Type B pancreatic cell (in vitro differentiated cells): ENCODE measurements around the gene SYTL2. TPM values are rescaled to one million over a fixed set of nuclear protein-coding genes. Genes with fewer than 3 reads are reported as not detected.

Experiments used
- DNase-seq: peaks from one replicate; pipeline ENCODE4 v3.0.0; 2021; ENCODE audit warnings: mixed read lengths; ENCODE audit not compliant: unreplicated experiment; ENCODE audit errors: extremely low spot score
- H3K27ac Mint-ChIP-seq: 2 replicates; pipeline ENCODE4 v1.8.0; 2021; ENCODE audit warnings: mild to moderate bottlenecking, mixed read lengths
- H3K27me3 Mint-ChIP-seq: 2 replicates; pipeline ENCODE4 v1.8.0; 2021; ENCODE audit warnings: mixed read lengths
- H3K36me3 Mint-ChIP-seq: 2 replicates; pipeline ENCODE4 v1.8.0; 2021; ENCODE audit warnings: mixed read lengths
- H3K4me1 Mint-ChIP-seq: one replicate; pipeline ENCODE4 v1.8.0; 2021; ENCODE audit warnings: mixed read lengths; ENCODE audit not compliant: unreplicated experiment
- H3K4me3 Mint-ChIP-seq: 2 replicates; pipeline ENCODE4 v1.8.0; 2021; ENCODE audit warnings: mild to moderate bottlenecking, mixed read lengths
- H3K9me3 Mint-ChIP-seq: 2 replicates; pipeline ENCODE4 v1.8.0; 2021; ENCODE audit warnings: mixed read lengths
- total RNA-seq: library from RNA; stranded (reverse); gene quantifications from 2 replicates; pipeline ENCODE4 v1.2.1, GENCODE V29; 2021; ENCODE audit warnings: low replicate concordance
- TF ChIP-seq, protein P1 (sequence below): fragments of 200-600 bp; sonication (generic); conservative IDR thresholded peaks from 2 replicates; pipeline ENCODE4 v1.5.0; 2021; ENCODE audit warnings: antibody characterized with exemption, mild to moderate bottlenecking

SYTL2 gene
- total RNA-seq, 1 donor from 2014 or later = 30.6 TPM

DNA sequence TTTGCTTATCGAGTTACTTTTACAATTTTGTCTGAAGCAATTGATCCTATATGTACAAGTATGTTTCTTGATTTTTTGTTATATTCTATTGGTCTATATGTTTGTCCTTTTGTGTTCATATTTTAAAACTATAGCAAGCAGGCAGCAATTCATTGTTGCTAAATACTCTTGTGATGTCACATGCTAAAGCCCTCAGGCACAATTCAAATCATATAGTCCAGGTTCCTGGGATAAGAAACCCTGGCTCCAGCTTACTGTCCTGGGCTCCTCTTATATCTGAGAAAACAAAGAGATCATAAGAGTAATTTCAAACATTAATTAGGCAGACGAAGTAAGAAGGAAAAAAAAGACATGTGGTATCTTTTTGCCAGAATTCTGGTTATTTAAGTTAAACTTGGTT lies 37.6 kb upstream of the SYTL2 start:
- H3K4me1 Mint-ChIP-seq = no peaks in the 10 kb centered on the region
- no peak overlapping the region for H3K27ac Mint-ChIP-seq
- H3K4me3 Mint-ChIP-seq = no peak overlapping the region
- H3K36me3 Mint-ChIP-seq = no peaks in the 10 kb centered on the region
- no peak for DNase-seq
- TF ChIP-seq, protein P1, sequence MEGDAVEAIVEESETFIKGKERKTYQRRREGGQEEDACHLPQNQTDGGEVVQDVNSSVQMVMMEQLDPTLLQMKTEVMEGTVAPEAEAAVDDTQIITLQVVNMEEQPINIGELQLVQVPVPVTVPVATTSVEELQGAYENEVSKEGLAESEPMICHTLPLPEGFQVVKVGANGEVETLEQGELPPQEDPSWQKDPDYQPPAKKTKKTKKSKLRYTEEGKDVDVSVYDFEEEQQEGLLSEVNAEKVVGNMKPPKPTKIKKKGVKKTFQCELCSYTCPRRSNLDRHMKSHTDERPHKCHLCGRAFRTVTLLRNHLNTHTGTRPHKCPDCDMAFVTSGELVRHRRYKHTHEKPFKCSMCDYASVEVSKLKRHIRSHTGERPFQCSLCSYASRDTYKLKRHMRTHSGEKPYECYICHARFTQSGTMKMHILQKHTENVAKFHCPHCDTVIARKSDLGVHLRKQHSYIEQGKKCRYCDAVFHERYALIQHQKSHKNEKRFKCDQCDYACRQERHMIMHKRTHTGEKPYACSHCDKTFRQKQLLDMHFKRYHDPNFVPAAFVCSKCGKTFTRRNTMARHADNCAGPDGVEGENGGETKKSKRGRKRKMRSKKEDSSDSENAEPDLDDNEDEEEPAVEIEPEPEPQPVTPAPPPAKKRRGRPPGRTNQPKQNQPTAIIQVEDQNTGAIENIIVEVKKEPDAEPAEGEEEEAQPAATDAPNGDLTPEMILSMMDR = no peak
- H3K27me3 Mint-ChIP-seq = no peaks in the 10 kb centered on the region
- H3K9me3 Mint-ChIP-seq = peaks cover 7% of the 10 kb centered on the region

DNA sequence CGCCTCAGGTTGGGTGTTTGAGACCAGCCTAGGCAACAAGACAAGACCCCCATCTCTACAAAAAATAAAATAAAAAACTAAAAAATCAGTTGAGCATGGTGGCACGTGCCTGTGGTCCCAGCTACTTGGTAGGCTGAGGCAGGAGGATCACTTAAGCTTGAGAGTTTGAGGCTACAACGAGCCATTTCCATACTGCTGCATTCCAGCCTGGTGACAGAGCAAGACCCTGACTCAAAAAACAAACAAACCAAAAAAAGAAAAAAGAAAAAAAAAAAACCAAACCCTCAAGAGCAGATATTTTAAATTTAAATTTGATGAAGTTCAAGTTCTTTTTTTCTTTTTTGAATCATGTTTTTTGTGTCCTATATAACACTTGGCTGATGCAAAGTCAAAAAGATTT lies 37.1 kb upstream of the SYTL2 start:
- H3K27me3 Mint-ChIP-seq = no peaks in the 10 kb centered on the region
- no peak overlapping the region for H3K27ac Mint-ChIP-seq
- no peak overlapping the region for H3K4me3 Mint-ChIP-seq

DNA sequence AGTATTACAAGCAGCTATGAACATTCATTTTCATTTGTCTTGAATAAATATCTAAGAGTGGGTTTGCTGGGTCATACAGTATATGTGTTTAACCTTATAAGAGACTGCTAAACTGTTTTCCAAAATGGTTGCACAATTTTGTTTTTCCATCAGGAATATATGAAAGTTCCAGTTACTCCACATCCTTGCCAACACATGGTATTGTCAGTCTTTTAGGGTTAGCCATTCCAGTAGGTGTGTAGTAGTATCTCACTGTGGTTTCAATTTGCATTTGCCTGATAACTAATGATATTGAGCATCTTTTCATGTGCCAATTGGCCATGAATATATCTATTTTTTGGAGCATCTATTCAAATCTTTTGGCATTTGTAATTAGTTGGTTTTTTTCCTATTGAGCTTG lies 36.5 kb upstream of the SYTL2 start:
- Mint-ChIP-seq H3K36me3 (no peaks in the 10 kb centered on the region), H3K4me3 (no peak overlapping the region), H3K27me3 (no peaks in the 10 kb centered on the region), H3K27ac (no peak overlapping the region), H3K4me1 (no peaks in the 10 kb centered on the region), H3K9me3 (peaks cover 7% of the 10 kb centered on the region)
- DNase-seq = no peak
- TF ChIP-seq, protein P1 = no peak

More for the DNA sequence above, 37.1 kb upstream of the SYTL2 start:
- Mint-ChIP-seq H3K36me3 (no peaks in the 10 kb centered on the region), H3K4me1 (no peaks in the 10 kb centered on the region), H3K9me3 (peaks cover 7% of the 10 kb centered on the region)
- TF ChIP-seq, protein P1 = no peak
- no peak for DNase-seq

DNA sequence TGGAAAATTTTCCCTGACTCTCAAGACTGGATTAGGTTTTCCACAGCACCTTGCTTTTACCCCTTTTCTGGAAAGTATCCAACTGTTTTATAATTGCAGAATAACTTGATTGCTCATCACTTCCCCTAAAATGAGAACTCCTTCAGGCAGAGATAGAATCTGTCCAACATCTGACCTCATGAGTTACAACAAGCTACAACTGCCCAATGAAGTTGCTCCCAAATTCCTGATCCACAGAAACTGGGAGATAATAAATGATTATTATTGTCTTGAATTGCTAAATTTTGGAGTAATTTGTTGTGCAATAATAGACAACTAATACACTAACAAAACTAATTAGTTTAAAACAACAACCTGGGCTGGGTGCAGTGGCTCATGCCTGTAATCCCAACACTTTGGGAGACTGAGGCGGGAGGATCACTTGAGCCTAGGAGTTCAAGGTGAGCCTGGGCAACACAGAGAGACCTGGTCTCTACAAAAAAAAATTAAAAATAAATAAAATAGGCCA lies 34.2 kb upstream of the SYTL2 start:
- Mint-ChIP-seq H3K36me3 (no peaks in the 10 kb centered on the region), H3K27me3 (no peaks in the 10 kb centered on the region), H3K4me1 (no peaks in the 10 kb centered on the region), H3K27ac (no peak overlapping the region), H3K4me3 (no peak overlapping the region), H3K9me3 (peaks cover 7% of the 10 kb centered on the region)
- DNase-seq = no peak
- TF ChIP-seq, protein P1 = no peak

DNA sequence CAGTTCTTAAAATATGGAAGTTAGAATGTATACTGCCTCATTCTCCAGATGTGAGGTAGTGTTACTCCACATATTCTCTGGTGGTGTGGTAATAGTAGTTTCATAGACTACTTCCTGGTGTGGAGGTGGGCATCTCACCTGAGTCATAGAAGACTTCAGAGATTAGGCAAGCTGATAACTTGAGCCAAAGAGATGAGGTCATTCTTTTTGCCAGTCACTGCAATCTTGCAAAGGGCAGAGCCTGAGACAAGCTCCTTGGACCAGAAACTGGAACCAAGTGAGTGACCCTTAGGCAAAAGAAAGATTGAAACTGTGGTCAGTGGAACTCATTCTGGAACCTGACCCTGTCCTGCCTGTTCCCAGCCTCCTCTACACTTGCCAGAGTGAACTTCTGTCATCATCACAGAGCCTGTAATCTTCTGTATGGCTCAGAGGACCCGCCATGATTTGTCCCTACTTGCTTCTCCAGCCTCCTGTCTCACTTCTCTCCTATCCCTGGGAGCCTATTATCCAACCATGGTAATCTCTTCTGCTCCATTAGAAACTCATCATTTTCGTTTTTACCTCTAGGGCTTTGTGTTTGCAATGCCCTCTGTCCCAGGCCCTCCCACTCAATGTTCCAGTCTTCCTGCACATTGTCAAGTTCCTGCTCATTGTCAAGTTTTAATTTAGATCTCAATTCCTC lies 33.6 kb upstream of the SYTL2 start:
- no peaks in the 10 kb centered on the region for H3K4me1 Mint-ChIP-seq
- H3K4me3 Mint-ChIP-seq = no peak overlapping the region
- no peaks in the 10 kb centered on the region for H3K36me3 Mint-ChIP-seq
- H3K9me3 Mint-ChIP-seq = peaks cover 7% of the 10 kb centered on the region
- TF ChIP-seq, protein P1 = no peak
- H3K27ac Mint-ChIP-seq = peak overlapping the region; percentile 63
- no peak for DNase-seq
- H3K27me3 Mint-ChIP-seq = no peaks in the 10 kb centered on the region
